Measurements from ENCODE around the gene RNF149. TPM values are rescaled to one million over a fixed set of nuclear protein-coding genes. Genes with fewer than 3 reads are reported as not detected.

Gene RNF149
- total and polyA plus RNA-seq, 2 experiments from 2014 or later = 38.8 to 47.6 TPM

- no peak for TF ChIP-seq JUNB (IDR thresholded peaks at IDR 0.05; ENCODE audit: unreplicated experiment)
- TF ChIP-seq STAT1 (IDR thresholded peaks at IDR 0.05; ENCODE audit: unreplicated experiment) = no peak
Observed at GRCh38 chr2:101331202-101331601, 22.7 kb upstream of the RNF149 start (continued).

- ATAC-seq (peak; percentile 98), DNase-seq (ENCODE audit: low spot score) (peak; percentile 80)
- Histone ChIP-seq H3K9me2 (ENCODE audit: insufficient read depth) (peaks cover 14% of the 10 kb centered on the region; the same call in 1 of the 2 replicates), H4K20me1 (replicated peaks; ENCODE audit: insufficient read depth) (no peaks in the 10 kb centered on the region), H3K79me2 (replicated peaks; ENCODE audit: insufficient read depth) (no peaks in the 10 kb centered on the region), H2AFZ (peak overlapping the region; percentile 89), H3K4me3 (peak overlapping the region; percentile 24; the same call in 1 of the 2 replicates), H3K36me3 (ENCODE audit: insufficient read depth) (no peaks in the 10 kb centered on the region), H3K4me2 (peak overlapping the region; percentile 68), H3K27ac (ENCODE audit: low read depth) (peak overlapping the region; percentile 28), H3K4me1 (ENCODE audit: insufficient read depth) (peaks cover 41% of the 10 kb centered on the region), H3K27me3 (ENCODE audit: insufficient read depth) (no peaks in the 10 kb centered on the region), H3F3A (replicated peaks; ENCODE audit: low read depth) (0 out of 2 replicates have a peak, but pooled peaks cover 6% of the 10 kb centered on the region)
- TF ChIP-seq CTCF (conservative IDR thresholded peaks at IDR 0.05; ENCODE audit: low read depth in 2 of 2) = no peak
- 0 out of 2 replicates have a peak, but pooled peaks have one; percentile 18 for TF ChIP-seq ZNF462 (CRISPR knock-in tag; IDR thresholded peaks at IDR 0.05)
- 0 out of 2 replicates have a peak, but pooled peaks have one; percentile 14 for TF ChIP-seq POLR2AphosphoS5 (IDR thresholded peaks at IDR 0.05; ENCODE audit: low read depth)
- TF ChIP-seq JUNB (IDR thresholded peaks at IDR 0.05; ENCODE audit: unreplicated experiment) = no peak
- no peak for TF ChIP-seq STAT1 (IDR thresholded peaks at IDR 0.05; ENCODE audit: unreplicated experiment)
- TF ChIP-seq REST (IDR thresholded peaks at IDR 0.05; ENCODE audit: unreplicated experiment) = no peak
- no peak for TF ChIP-seq ZNF331 (CRISPR knock-in tag; IDR thresholded peaks at IDR 0.05; ENCODE audit: low read depth)
- no peak for TF ChIP-seq ZNF114 (CRISPR knock-in tag; IDR thresholded peaks at IDR 0.05)
- Mint-ChIP-seq H3K4me3 (no peak overlapping the region), H3K27ac (peak overlapping the region; percentile 45), H3K4me1 (peaks cover 19% of the 10 kb centered on the region), H3K27me3 (ENCODE audit: insufficient read depth, low read depth, poor library complexity) (peaks cover 2% of the 10 kb centered on the region), H3K36me3 (ENCODE audit: low read depth) (no peaks in the 10 kb centered on the region), H3K9me3 (no peaks in the 10 kb centered on the region)
Observed at GRCh38 chr2:101330253-101330933, 21.9 kb upstream of the RNF149 start.
